OCI-LY7 (cell line): ENCODE measurements around the gene MRPL12. TPM values are rescaled to one million over a fixed set of nuclear protein-coding genes. Genes with fewer than 3 reads are reported as not detected.

Experiments used
- BruUV-seq: library from RNA; stranded (reverse); fragments of 400-500 nt; replicated peaks from 2 replicates; lab custom pipeline; 2021; lab: Mats Ljungman, UMichigan
- CTCF ChIA-PET: fragments of 300-600 bp; sonication (Branson Sonifier 250); formaldehyde crosslinking; loops from one replicate; lab custom pipeline; 2022; ENCODE audit warnings: antibody characterized with exemption; ENCODE audit not compliant: unreplicated experiment; lab: Charles Lee
- POLR2A ChIA-PET: fragments of 300-600 bp; sonication (Branson Sonifier 250); formaldehyde crosslinking; loops from one replicate; lab custom pipeline; 2022; ENCODE audit warnings: antibody characterized with exemption; lab: Charles Lee
- DNase-seq: peaks from one replicate; pipeline ENCODE4 v3.0.0-alpha.2; 2015; ENCODE audit warnings: low spot score
- H2AFZ ChIP-seq: fragments of 200-600 bp; sonication (generic), shearing (Covaris generic); 2 replicates; pipeline ENCODE4 v1.6.1; 2014; ENCODE audit warnings: mild to moderate bottlenecking, antibody characterized with exemption, low read length, moderate library complexity
- H3K27ac ChIP-seq: fragments of 200-600 bp; sonication (generic); 2 replicates; pipeline ENCODE4 v1.5.1; 2014; ENCODE audit warnings: mixed run types, low read depth, mild to moderate bottlenecking, moderate library complexity, low read length, inconsistent platforms; ENCODE audit not compliant: poor library complexity, severe bottlenecking
- H3K36me3 ChIP-seq: fragments of 200-600 bp; sonication (generic); 2 replicates; pipeline ENCODE4 v1.6.1; 2014; ENCODE audit warnings: mild to moderate bottlenecking, antibody characterized with exemption, low read length, moderate library complexity, mixed read lengths; ENCODE audit not compliant: insufficient read depth
- H3K4me1 ChIP-seq: fragments of 200-600 bp; sonication (generic); 2 replicates; pipeline ENCODE4 v1.5.1; 2014; ENCODE audit warnings: mild to moderate bottlenecking, low read length; ENCODE audit not compliant: insufficient read depth, poor library complexity, severe bottlenecking
- H3K4me2 ChIP-seq: fragments of 200-600 bp; sonication (generic); 2 replicates; pipeline ENCODE4 v1.6.1; 2014; ENCODE audit warnings: mild to moderate bottlenecking, low read length
- H3K4me3 ChIP-seq: fragments of 200-600 bp; sonication (generic); 2 replicates; pipeline ENCODE4 v1.5.1; 2014; ENCODE audit warnings: mild to moderate bottlenecking, low read depth, low read length; ENCODE audit not compliant: poor library complexity, severe bottlenecking
- H3K79me2 ChIP-seq: fragments of 200-600 bp; sonication (generic); 2 replicates; pipeline ENCODE4 v1.6.1; 2016; ENCODE audit warnings: low read depth, mild to moderate bottlenecking, low read length, moderate library complexity, mixed read lengths; ENCODE audit not compliant: insufficient read depth
- H3K9me2 ChIP-seq: fragments of 200-600 bp; sonication (generic); 2 replicates; pipeline ENCODE4 v1.6.1; 2016; ENCODE audit warnings: mild to moderate bottlenecking, low read length, mixed read lengths; ENCODE audit not compliant: insufficient read depth
- H3K9me3 ChIP-seq: fragments of 200-600 bp; sonication (generic); 2 replicates; pipeline ENCODE4 v1.6.1; 2014; ENCODE audit warnings: mild to moderate bottlenecking, mixed run types, low read length, mixed read lengths
- H4K20me1 ChIP-seq: fragments of 200-600 bp; sonication (generic); 2 replicates; pipeline ENCODE4 v1.6.1; 2014; ENCODE audit warnings: mild to moderate bottlenecking, antibody characterized with exemption, low read length, moderate library complexity, mixed read lengths; ENCODE audit not compliant: insufficient read depth
- EZH2phosphoT487 ChIP-seq: fragments of 200-600 bp; sonication (generic); IDR thresholded peaks from 2 replicates; pipeline ENCODE4 v1.6.1; 2018; ENCODE audit warnings: low read depth, borderline replicate concordance, mild to moderate bottlenecking, mixed run types, antibody characterized with exemption, low read length, moderate library complexity, mixed read lengths
- intact Hi-C: fragments of 100-400 bp; cut with micrococcal nuclease; formaldehyde crosslinking; loops from one replicate; pipeline ENCODE4 v1.10.0; 2022; ENCODE audit not compliant: unreplicated experiment
- total RNA-seq, 2 experiments: library from RNA; depleted of rRNA in 1 of 2; stranded (reverse); fragments of >200 nt in 1 of 2; shearing (Covaris generic) in 1 of 2; gene quantifications; 2 replicates each; pipeline ENCODE4 v1.2.3, GENCODE V29; 2014 to 2022
- TF ChIP-seq, protein P1 (sequence below): fragments of 200-600 bp; sonication (generic); conservative IDR thresholded peaks from 2 replicates; pipeline ENCODE4 v1.5.1; 2014; ENCODE audit warnings: mild to moderate bottlenecking, antibody characterized with exemption, low read length, moderate library complexity, mixed read lengths

The MRPL12 gene
- total RNA-seq, 2 experiments from 2014 or later: 67.2 to 189 TPM

DNA sequence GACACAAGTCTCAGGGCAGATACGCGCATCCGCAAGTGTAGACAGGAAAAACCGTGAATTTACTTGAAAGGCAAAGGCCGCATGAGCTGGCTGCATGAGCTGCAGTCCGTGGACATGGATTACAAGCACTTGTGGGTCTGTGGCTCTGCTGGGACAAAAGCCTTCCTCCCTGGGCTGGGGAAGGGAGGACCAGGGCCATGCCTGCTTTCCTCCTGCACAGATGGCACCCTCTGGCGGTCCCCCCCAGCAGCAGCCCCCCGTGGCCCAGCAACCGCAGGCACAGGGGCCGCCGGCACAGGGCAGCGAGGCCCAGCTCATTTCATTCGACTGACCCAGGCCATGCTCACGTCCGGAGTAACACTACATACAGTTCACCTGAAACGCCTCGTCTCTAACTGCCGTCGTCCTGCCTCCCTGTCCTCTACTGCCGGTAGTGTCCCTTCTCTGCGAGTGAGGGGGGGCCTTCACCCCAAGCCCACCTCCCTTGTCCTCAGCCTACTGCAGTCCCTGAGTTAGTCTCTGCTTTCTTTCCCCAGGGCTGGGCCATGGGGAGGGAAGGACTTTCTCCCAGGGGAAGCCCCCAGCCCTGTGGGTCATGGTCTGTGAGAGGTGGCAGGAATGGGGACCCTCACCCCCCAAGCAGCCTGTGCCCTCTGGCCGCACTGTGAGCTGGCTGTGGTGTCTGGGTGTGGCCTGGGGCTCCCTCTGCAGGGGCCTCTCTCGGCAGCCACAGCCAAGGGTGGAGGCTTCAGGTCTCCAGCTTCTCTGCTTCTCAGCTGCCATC lies 1.7 kb upstream of the MRPL12 start:
- no peak overlapping the region for H2AFZ ChIP-seq
- peaks cover 12% of the 10 kb centered on the region; the same call in 1 of the 2 replicates for H4K20me1 ChIP-seq
- BruUV-seq: no TSS peak
- TF ChIP-seq, protein P1, sequence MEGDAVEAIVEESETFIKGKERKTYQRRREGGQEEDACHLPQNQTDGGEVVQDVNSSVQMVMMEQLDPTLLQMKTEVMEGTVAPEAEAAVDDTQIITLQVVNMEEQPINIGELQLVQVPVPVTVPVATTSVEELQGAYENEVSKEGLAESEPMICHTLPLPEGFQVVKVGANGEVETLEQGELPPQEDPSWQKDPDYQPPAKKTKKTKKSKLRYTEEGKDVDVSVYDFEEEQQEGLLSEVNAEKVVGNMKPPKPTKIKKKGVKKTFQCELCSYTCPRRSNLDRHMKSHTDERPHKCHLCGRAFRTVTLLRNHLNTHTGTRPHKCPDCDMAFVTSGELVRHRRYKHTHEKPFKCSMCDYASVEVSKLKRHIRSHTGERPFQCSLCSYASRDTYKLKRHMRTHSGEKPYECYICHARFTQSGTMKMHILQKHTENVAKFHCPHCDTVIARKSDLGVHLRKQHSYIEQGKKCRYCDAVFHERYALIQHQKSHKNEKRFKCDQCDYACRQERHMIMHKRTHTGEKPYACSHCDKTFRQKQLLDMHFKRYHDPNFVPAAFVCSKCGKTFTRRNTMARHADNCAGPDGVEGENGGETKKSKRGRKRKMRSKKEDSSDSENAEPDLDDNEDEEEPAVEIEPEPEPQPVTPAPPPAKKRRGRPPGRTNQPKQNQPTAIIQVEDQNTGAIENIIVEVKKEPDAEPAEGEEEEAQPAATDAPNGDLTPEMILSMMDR: peak; percentile 58
- no peak for TF ChIP-seq EZH2phosphoT487
- CTCF ChIA-PET: no interaction called here
- intact Hi-C loops: no loop called here
- H3K4me2 ChIP-seq: peak overlapping the region; percentile 92
- peaks cover 23% of the 10 kb centered on the region for H3K4me1 ChIP-seq
- H3K9me3 ChIP-seq: no peaks in the 10 kb centered on the region
- H3K9me2 ChIP-seq: no peaks in the 10 kb centered on the region
- H3K4me3 ChIP-seq: peak overlapping the region; percentile 92
- H3K27ac ChIP-seq: peak overlapping the region; percentile 80
- peaks cover 70% of the 10 kb centered on the region for H3K79me2 ChIP-seq
- POLR2A ChIA-PET: interaction anchor here (0.5 to 1.7 kb wide), 7 partner anchors 10 to 588 kb away, joined by 3 to 10 read pairs (median 4); partner anchors contain the start of genes ARL16, HGS and MCRIP1
- peaks cover 91% of the 10 kb centered on the region for H3K36me3 ChIP-seq
- DNase-seq: peak; percentile 65

DNA sequence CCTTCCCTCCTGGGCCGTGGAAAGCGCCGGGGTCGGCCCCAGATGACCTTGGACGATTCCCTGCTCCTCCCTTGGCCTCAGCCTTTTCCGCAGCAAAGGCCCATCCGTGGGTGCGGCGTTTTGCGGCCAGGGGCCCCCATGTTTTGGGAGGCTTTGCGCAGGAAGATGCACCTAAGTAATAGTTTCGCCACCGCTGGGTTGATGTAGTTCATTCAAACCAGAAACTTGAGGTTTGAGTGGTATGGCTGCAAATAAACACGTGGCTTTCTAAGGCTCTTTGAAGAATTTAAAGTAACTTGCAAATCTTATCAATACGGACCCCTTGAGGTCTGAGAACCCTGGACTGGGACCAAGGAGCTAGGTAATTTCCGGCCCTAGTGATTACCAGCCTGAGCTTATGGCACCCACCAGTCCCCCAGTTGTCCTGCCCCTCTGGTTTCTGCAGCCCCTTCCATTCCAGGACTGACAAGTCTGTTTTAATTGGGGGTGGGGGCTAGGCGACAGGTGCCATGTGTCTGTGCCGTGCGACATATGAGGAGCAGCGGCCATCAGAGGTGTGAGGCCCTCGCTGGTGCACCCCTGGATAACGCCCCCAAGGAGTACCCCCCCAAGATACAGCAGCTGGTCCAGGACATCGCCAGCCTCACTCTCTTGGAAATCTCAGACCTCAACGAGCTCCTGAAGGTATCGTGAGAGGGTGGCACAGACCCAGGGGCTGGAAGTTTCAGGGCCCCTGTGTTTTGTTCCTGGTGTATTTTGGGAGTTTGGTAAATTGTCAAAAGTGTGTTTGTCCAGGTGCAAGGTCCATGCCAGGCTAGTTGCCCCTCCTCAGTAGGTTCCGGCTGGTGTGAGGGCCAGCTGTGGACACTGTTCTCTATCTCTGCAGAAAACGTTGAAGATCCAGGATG lies 834 bp downstream of the MRPL12 start:
- peak overlapping the region; percentile 92 for H3K4me3 ChIP-seq
- H3K27ac ChIP-seq: peak overlapping the region; percentile 80
- H3K9me3 ChIP-seq: no peaks in the 10 kb centered on the region
- peaks cover 91% of the 10 kb centered on the region for H3K36me3 ChIP-seq
- peak overlapping the region; percentile 3; the same call in 1 of the 2 replicates for H2AFZ ChIP-seq
- ChIA-PET POLR2A (interaction anchor here (0.6 to 1.9 kb wide), 5 partner anchors 7 to 409 kb away, joined by 3 to 12 read pairs (median 3); partner anchors contain the start of genes ARL16, HGS and SLC38A10), CTCF (interaction anchor here (0.6 kb wide), 1 partner anchor 224 kb away, joined by 4 read pairs; the partner anchor contains the start of gene MAFG)
- DNase-seq: peak; percentile 37
- peaks cover 62% of the 10 kb centered on the region for H3K79me2 ChIP-seq
- no TSS peak for BruUV-seq
- peaks cover 23% of the 10 kb centered on the region for H3K4me1 ChIP-seq
- TF ChIP-seq EZH2phosphoT487: no peak
- TF ChIP-seq, protein P1: no peak
- intact Hi-C loops: loop anchor here (1.0 kb wide), 2 partner anchors 7 to 21 kb away; partner anchors contain the start of gene ARL16
- H3K4me2 ChIP-seq: peak overlapping the region; percentile 92
- no peaks in the 10 kb centered on the region for H3K9me2 ChIP-seq
- H4K20me1 ChIP-seq: peaks cover 12% of the 10 kb centered on the region; the same call in 1 of the 2 replicates
